Measurements from ENCODE around the gene MPP3. TPM values are rescaled to one million over a fixed set of nuclear protein-coding genes. Genes with fewer than 3 reads are reported as not detected.

The MPP3 gene
- polyA plus RNA-seq, 3 donors: 1.5 TPM; not detected in 2

DNA sequence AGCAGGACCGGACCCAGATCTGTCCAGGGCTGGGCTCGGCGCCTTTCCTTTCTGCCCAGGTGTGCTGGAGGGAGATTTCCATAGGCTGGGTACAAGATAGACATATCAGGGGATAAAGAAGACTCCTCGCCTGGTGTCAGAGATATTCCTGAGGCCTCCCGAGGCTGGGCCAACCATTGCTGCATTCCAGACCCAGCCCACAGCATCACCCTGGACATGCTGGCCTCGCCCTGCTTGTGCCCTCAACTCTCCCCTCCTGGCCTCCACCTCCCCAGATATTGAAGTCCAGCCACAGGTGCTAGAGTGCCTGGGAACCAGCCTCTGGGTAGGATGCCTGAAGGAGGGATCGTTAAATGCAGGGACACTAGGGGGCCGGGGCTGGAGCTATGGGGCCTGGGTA, 16.2 kb upstream of the MPP3 start:
- no peak overlapping the region for H3K9ac ChIP-seq (ENCODE audit: insufficient read depth, low read length, poor library complexity, severe bottlenecking)
- H3K4me3 ChIP-seq (replicated peaks in 1 of 3; ENCODE audit: low read depth in 2 of 3, low read length in 3 of 3): no peak overlapping the region
- TF ChIP-seq, protein P1, sequence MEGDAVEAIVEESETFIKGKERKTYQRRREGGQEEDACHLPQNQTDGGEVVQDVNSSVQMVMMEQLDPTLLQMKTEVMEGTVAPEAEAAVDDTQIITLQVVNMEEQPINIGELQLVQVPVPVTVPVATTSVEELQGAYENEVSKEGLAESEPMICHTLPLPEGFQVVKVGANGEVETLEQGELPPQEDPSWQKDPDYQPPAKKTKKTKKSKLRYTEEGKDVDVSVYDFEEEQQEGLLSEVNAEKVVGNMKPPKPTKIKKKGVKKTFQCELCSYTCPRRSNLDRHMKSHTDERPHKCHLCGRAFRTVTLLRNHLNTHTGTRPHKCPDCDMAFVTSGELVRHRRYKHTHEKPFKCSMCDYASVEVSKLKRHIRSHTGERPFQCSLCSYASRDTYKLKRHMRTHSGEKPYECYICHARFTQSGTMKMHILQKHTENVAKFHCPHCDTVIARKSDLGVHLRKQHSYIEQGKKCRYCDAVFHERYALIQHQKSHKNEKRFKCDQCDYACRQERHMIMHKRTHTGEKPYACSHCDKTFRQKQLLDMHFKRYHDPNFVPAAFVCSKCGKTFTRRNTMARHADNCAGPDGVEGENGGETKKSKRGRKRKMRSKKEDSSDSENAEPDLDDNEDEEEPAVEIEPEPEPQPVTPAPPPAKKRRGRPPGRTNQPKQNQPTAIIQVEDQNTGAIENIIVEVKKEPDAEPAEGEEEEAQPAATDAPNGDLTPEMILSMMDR (IDR thresholded peaks at IDR 0.05): no peak
- H4K20me1 ChIP-seq (ENCODE audit: insufficient read depth, low read length): no peaks in the 10 kb centered on the region
- no peaks in the 10 kb centered on the region for H3K27me3 ChIP-seq (ENCODE audit: control insufficient read depth in 2 of 2, insufficient read depth in 2 of 2, low read length in 2 of 2)
- H3K79me2 ChIP-seq (ENCODE audit: insufficient read depth, low read length): no peaks in the 10 kb centered on the region
- no peak overlapping the region for H3K4me2 ChIP-seq (replicated peaks; ENCODE audit: extremely low read depth, low read length, poor library complexity, severe bottlenecking)
- WGBS (ENCODE audit: insufficient coverage): 96% methylated on average over 4 of the region's 8 CpGs
- peaks cover 18% of the 10 kb centered on the region for H3K4me1 Mint-ChIP-seq
- H3K4me3 Mint-ChIP-seq: no peak overlapping the region
- H3K27ac ChIP-seq (ENCODE audit: low read depth in 1 of 2, low read length in 2 of 2): no peak overlapping the region
- H3K4me1 ChIP-seq (ENCODE audit: control insufficient read depth in 1 of 2, insufficient read depth in 2 of 2, low read length in 2 of 2): peaks cover 4 to 11% of the 10 kb centered on the region in 2 donors
- intact Hi-C loops (cut with micrococcal nuclease): loop anchor here in 1 of 2 donors (5.0 kb wide), 1 partner anchor 157 kb away; no protein-coding TSS in a partner anchor
- DNase-seq: no peak
- no peaks in the 10 kb centered on the region for H3K9me3 ChIP-seq (replicated peaks in 1 of 2; ENCODE audit: control insufficient read depth in 1 of 2, insufficient read depth in 1 of 2, low read length in 2 of 2)
- no peak overlapping the region for H2AFZ ChIP-seq (ENCODE audit: insufficient read depth, low read depth, low read length, poor library complexity, severe bottlenecking)
- H3K36me3 Mint-ChIP-seq: no peaks in the 10 kb centered on the region
- H3K9me3 Mint-ChIP-seq: no peaks in the 10 kb centered on the region
- no peak overlapping the region for H3K27ac Mint-ChIP-seq
- peaks cover 3 to 8% (median 6%) of the 10 kb centered on the region in 3 donors for H3K27me3 Mint-ChIP-seq (ENCODE audit: low read depth in 3 of 3)
- no peaks in the 10 kb centered on the region for H3K36me3 ChIP-seq (replicated peaks in 1 of 2; ENCODE audit: control insufficient read depth in 1 of 2, insufficient read depth in 2 of 2, low read length in 2 of 2)

DNA sequence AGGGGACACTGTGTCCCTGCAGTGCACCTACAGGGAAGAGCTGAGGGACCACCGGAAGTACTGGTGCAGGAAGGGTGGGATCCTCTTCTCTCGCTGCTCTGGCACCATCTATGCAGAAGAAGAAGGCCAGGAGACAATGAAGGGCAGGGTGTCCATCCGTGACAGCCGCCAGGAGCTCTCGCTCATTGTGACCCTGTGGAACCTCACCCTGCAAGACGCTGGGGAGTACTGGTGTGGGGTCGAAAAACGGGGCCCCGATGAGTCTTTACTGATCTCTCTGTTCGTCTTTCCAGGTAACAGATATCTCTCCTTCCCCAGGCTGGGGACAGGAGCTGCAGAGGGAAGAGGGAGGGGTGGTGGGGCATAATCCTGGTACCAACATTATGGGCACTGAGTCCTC, 15.7 kb upstream of the MPP3 start:
- no peak overlapping the region for H3K27ac Mint-ChIP-seq

More for the DNA sequence above, 15.7 kb upstream of the MPP3 start:
- no peak overlapping the region for H2AFZ ChIP-seq (ENCODE audit: insufficient read depth, low read depth, low read length, poor library complexity, severe bottlenecking)
- H3K4me3 Mint-ChIP-seq: no peak overlapping the region
- H4K20me1 ChIP-seq (ENCODE audit: insufficient read depth, low read length): no peaks in the 10 kb centered on the region
- no peaks in the 10 kb centered on the region for H3K9me3 Mint-ChIP-seq
- H3K27ac ChIP-seq (ENCODE audit: low read depth in 1 of 2, low read length in 2 of 2): no peak overlapping the region
- H3K4me3 ChIP-seq (replicated peaks in 1 of 3; ENCODE audit: low read depth in 2 of 3, low read length in 3 of 3): no peak overlapping the region
- no peaks in the 10 kb centered on the region for H3K36me3 ChIP-seq (replicated peaks in 1 of 2; ENCODE audit: control insufficient read depth in 1 of 2, insufficient read depth in 2 of 2, low read length in 2 of 2)
- H3K4me2 ChIP-seq (replicated peaks; ENCODE audit: extremely low read depth, low read length, poor library complexity, severe bottlenecking): no peak overlapping the region
- no peak overlapping the region for H3K9ac ChIP-seq (ENCODE audit: insufficient read depth, low read length, poor library complexity, severe bottlenecking)
- intact Hi-C loops (cut with micrococcal nuclease): loop anchor here in 1 of 2 donors (5.0 kb wide), 1 partner anchor 156 kb away; no protein-coding TSS in a partner anchor
- H3K4me1 Mint-ChIP-seq: peaks cover 18% of the 10 kb centered on the region
- 97% methylated on average over 5 of the region's 10 CpGs for WGBS (ENCODE audit: insufficient coverage)
- H3K36me3 Mint-ChIP-seq: no peaks in the 10 kb centered on the region
- no peaks in the 10 kb centered on the region for H3K27me3 ChIP-seq (ENCODE audit: control insufficient read depth in 2 of 2, insufficient read depth in 2 of 2, low read length in 2 of 2)
- no peak for DNase-seq
- peaks cover 3 to 6% (median 6%) of the 10 kb centered on the region in 3 donors for H3K27me3 Mint-ChIP-seq (ENCODE audit: low read depth in 3 of 3)
- peaks cover 4 to 11% of the 10 kb centered on the region in 2 donors for H3K4me1 ChIP-seq (ENCODE audit: control insufficient read depth in 1 of 2, insufficient read depth in 2 of 2, low read length in 2 of 2)
- no peaks in the 10 kb centered on the region for H3K9me3 ChIP-seq (replicated peaks in 1 of 2; ENCODE audit: control insufficient read depth in 1 of 2, insufficient read depth in 1 of 2, low read length in 2 of 2)
- TF ChIP-seq, protein P1 (IDR thresholded peaks at IDR 0.05): no peak
- H3K79me2 ChIP-seq (ENCODE audit: insufficient read depth, low read length): no peaks in the 10 kb centered on the region

Data from CD14-positive monocyte (primary cell).